ENCODE results near the gene KCTD8.

KCTD8 gene

GRCh38 chr4:44479731-44480130, 31.1 kb upstream of the KCTD8 start:
- no peak overlapping the region for H2BK120ac ChIP-seq (ENCODE audit: low read depth, low read length)

GRCh38 chr4:44462259-44462658, 13.7 kb upstream of the KCTD8 start:
- no peaks in the 10 kb centered on the region for H3K27me3 ChIP-seq (ENCODE audit: control insufficient read depth in 1 of 2, insufficient read depth in 1 of 2, low read length in 2 of 2)
- H4K8ac ChIP-seq (ENCODE audit: low read length): no peak overlapping the region
- H3K4me3 ChIP-seq (ENCODE audit: insufficient read depth in 1 of 2, low read depth in 1 of 2, low read length in 2 of 2): no peak overlapping the region
- H3K27ac ChIP-seq (ENCODE audit: low read length, poor library complexity, severe bottlenecking): no peak overlapping the region
- no peak overlapping the region for H3K9ac ChIP-seq (ENCODE audit: low read length)
- no peak overlapping the region for H2BK15ac ChIP-seq (ENCODE audit: low read depth, poor library complexity, severe bottlenecking)
- H3K4me1 ChIP-seq (ENCODE audit: control insufficient read depth, insufficient read depth, low read depth, low read length): no peaks in the 10 kb centered on the region
- H3K9me3 ChIP-seq (ENCODE audit: control insufficient read depth, low read length): peaks cover 11% of the 10 kb centered on the region
- no peak overlapping the region for H3K18ac ChIP-seq (ENCODE audit: low read depth in 1 of 2, low read length in 2 of 2)
- 38% methylated on average over 1 of the region's 1 CpG for WGBS
- no peak overlapping the region for H2AK5ac ChIP-seq (ENCODE audit: low read length, severe bottlenecking)
- H3K14ac ChIP-seq (ENCODE audit: low read length in 2 of 2): no peak overlapping the region
- H3K4me2 ChIP-seq (ENCODE audit: low read length, poor library complexity, severe bottlenecking): no peak overlapping the region
- H2BK5ac ChIP-seq (ENCODE audit: low read depth, low read length, poor library complexity, severe bottlenecking): no peak overlapping the region
- H3K23ac ChIP-seq (ENCODE audit: low read length in 2 of 2): no peak overlapping the region
- no peak for DNase-seq
- no peak overlapping the region for H2AFZ ChIP-seq (ENCODE audit: low read depth, low read length)
- H3K79me1 ChIP-seq (replicated peaks; ENCODE audit: low read length, poor library complexity, severe bottlenecking): no peaks in the 10 kb centered on the region
- no peak overlapping the region for H3K4ac ChIP-seq (ENCODE audit: low read depth in 1 of 2, low read length in 2 of 2)
- H2BK12ac ChIP-seq (ENCODE audit: low read length in 2 of 2): no peak overlapping the region
- no peak overlapping the region for H4K91ac ChIP-seq (ENCODE audit: low read length)
- no peak overlapping the region for H2BK120ac ChIP-seq (ENCODE audit: low read depth, low read length)
- H3K36me3 ChIP-seq (ENCODE audit: control insufficient read depth in 1 of 2, insufficient read depth in 2 of 2, low read depth in 1 of 2, low read length in 2 of 2): no peaks in the 10 kb centered on the region

More at GRCh38 chr4:44479731-44480130, 31.1 kb upstream of the KCTD8 start:
- no peak overlapping the region for H3K4me3 ChIP-seq (ENCODE audit: insufficient read depth in 1 of 2, low read depth in 1 of 2, low read length in 2 of 2)
- no peak overlapping the region for H3K18ac ChIP-seq (ENCODE audit: low read depth in 1 of 2, low read length in 2 of 2)
- no peak overlapping the region for H2BK15ac ChIP-seq (ENCODE audit: low read depth, poor library complexity, severe bottlenecking)
- H2AK5ac ChIP-seq (ENCODE audit: low read length, severe bottlenecking): no peak overlapping the region
- no peak overlapping the region for H3K9ac ChIP-seq (ENCODE audit: low read length)
- H3K4me1 ChIP-seq (ENCODE audit: control insufficient read depth, insufficient read depth, low read depth, low read length): no peaks in the 10 kb centered on the region
- H2BK5ac ChIP-seq (ENCODE audit: low read depth, low read length, poor library complexity, severe bottlenecking): no peak overlapping the region
- H2AFZ ChIP-seq (ENCODE audit: low read depth, low read length): no peak overlapping the region
- no peak overlapping the region for H4K91ac ChIP-seq (ENCODE audit: low read length)
- H3K4ac ChIP-seq (ENCODE audit: low read depth in 1 of 2, low read length in 2 of 2): no peak overlapping the region
- H3K4me2 ChIP-seq (ENCODE audit: low read length, poor library complexity, severe bottlenecking): no peak overlapping the region
- H3K14ac ChIP-seq (ENCODE audit: low read length in 2 of 2): no peak overlapping the region
- no peak for DNase-seq
- no peak overlapping the region for H4K8ac ChIP-seq (ENCODE audit: low read length)
- H3K79me1 ChIP-seq (replicated peaks; ENCODE audit: low read length, poor library complexity, severe bottlenecking): no peaks in the 10 kb centered on the region
- H3K27me3 ChIP-seq (ENCODE audit: control insufficient read depth in 1 of 2, insufficient read depth in 1 of 2, low read length in 2 of 2): no peaks in the 10 kb centered on the region
- H2BK12ac ChIP-seq (ENCODE audit: low read length in 2 of 2): no peak overlapping the region
- H3K23ac ChIP-seq (ENCODE audit: low read length in 2 of 2): no peak overlapping the region
- no peaks in the 10 kb centered on the region for H3K36me3 ChIP-seq (ENCODE audit: control insufficient read depth in 1 of 2, insufficient read depth in 2 of 2, low read depth in 1 of 2, low read length in 2 of 2)
- H3K9me3 ChIP-seq (ENCODE audit: control insufficient read depth, low read length): no peaks in the 10 kb centered on the region
- H3K27ac ChIP-seq (ENCODE audit: low read length, poor library complexity, severe bottlenecking): no peak overlapping the region

- Histone ChIP-seq H4K8ac (ENCODE audit: low read length) (no peak overlapping the region), H2AFZ (ENCODE audit: low read depth, low read length) (no peak overlapping the region), H2AK5ac (ENCODE audit: low read length, severe bottlenecking) (no peak overlapping the region), H3K27ac (ENCODE audit: low read length, poor library complexity, severe bottlenecking) (no peak overlapping the region), H3K23ac (ENCODE audit: low read length in 2 of 2) (peak overlapping the region in 1 of 2 experiments; percentile 79), H2BK5ac (ENCODE audit: low read depth, low read length, poor library complexity, severe bottlenecking) (no peak overlapping the region), H3K4me1 (ENCODE audit: control insufficient read depth, insufficient read depth, low read depth, low read length) (peaks cover 22% of the 10 kb centered on the region), H3K9me3 (ENCODE audit: control insufficient read depth, low read length) (no peaks in the 10 kb centered on the region), H3K18ac (ENCODE audit: low read depth in 1 of 2, low read length in 2 of 2) (no peak overlapping the region), H3K4ac (ENCODE audit: low read depth in 1 of 2, low read length in 2 of 2) (no peak overlapping the region), H4K91ac (ENCODE audit: low read length) (no peak overlapping the region), H3K27me3 (ENCODE audit: control insufficient read depth in 1 of 2, insufficient read depth in 1 of 2, low read length in 2 of 2) (peaks cover 22 to 61% of the 10 kb centered on the region in 2 experiments), H3K4me3 (ENCODE audit: insufficient read depth in 1 of 2, low read depth in 1 of 2, low read length in 2 of 2) (peak overlapping the region; percentile 46 to 77), H3K36me3 (ENCODE audit: control insufficient read depth in 1 of 2, insufficient read depth in 2 of 2, low read depth in 1 of 2, low read length in 2 of 2) (no peaks in the 10 kb centered on the region), H3K9ac (ENCODE audit: low read length) (no peak overlapping the region), H2BK12ac (ENCODE audit: low read length in 2 of 2) (no peak overlapping the region), H3K4me2 (ENCODE audit: low read length, poor library complexity, severe bottlenecking) (peak overlapping the region; percentile 87), H3K79me1 (replicated peaks; ENCODE audit: low read length, poor library complexity, severe bottlenecking) (no peaks in the 10 kb centered on the region), H2BK120ac (ENCODE audit: low read depth, low read length) (no peak overlapping the region), H3K14ac (ENCODE audit: low read length in 2 of 2) (no peak overlapping the region), H2BK15ac (ENCODE audit: low read depth, poor library complexity, severe bottlenecking) (no peak overlapping the region)
- peak; percentile 11 for DNase-seq
- under 1% methylated on average over 94 of the region's 110 CpGs for WGBS
These were observed 775 bp downstream of the KCTD8 start for GRCh38 chr4:44447563-44448504.

GRCh38 chr4:44446801-44447562, 1.6 kb downstream of the KCTD8 start:
- H2AFZ ChIP-seq (ENCODE audit: low read depth, low read length): no peak overlapping the region
- no peak overlapping the region for H2BK120ac ChIP-seq (ENCODE audit: low read depth, low read length)
- no peak overlapping the region for H2AK5ac ChIP-seq (ENCODE audit: low read length, severe bottlenecking)
- 1% methylated on average over 32 of the region's 32 CpGs for WGBS
- no peak overlapping the region for H3K14ac ChIP-seq (ENCODE audit: low read length in 2 of 2)
- H2BK12ac ChIP-seq (ENCODE audit: low read length in 2 of 2): no peak overlapping the region
- H2BK5ac ChIP-seq (ENCODE audit: low read depth, low read length, poor library complexity, severe bottlenecking): no peak overlapping the region
- no peaks in the 10 kb centered on the region for H3K9me3 ChIP-seq (ENCODE audit: control insufficient read depth, low read length)
- no peaks in the 10 kb centered on the region for H3K79me1 ChIP-seq (replicated peaks; ENCODE audit: low read length, poor library complexity, severe bottlenecking)
- H3K4me3 ChIP-seq (ENCODE audit: insufficient read depth in 1 of 2, low read depth in 1 of 2, low read length in 2 of 2): peak overlapping the region in 1 of 2 experiments; percentile 77
- H3K9ac ChIP-seq (ENCODE audit: low read length): no peak overlapping the region
- H3K27me3 ChIP-seq (ENCODE audit: control insufficient read depth in 1 of 2, insufficient read depth in 1 of 2, low read length in 2 of 2): peaks cover 22 to 57% of the 10 kb centered on the region in 2 experiments
- no peak overlapping the region for H4K91ac ChIP-seq (ENCODE audit: low read length)
- peaks cover 22% of the 10 kb centered on the region for H3K4me1 ChIP-seq (ENCODE audit: control insufficient read depth, insufficient read depth, low read depth, low read length)
- H4K8ac ChIP-seq (ENCODE audit: low read length): no peak overlapping the region
- H3K23ac ChIP-seq (ENCODE audit: low read length in 2 of 2): no peak overlapping the region
- H2BK15ac ChIP-seq (ENCODE audit: low read depth, poor library complexity, severe bottlenecking): no peak overlapping the region
- DNase-seq: no peak
- H3K4ac ChIP-seq (ENCODE audit: low read depth in 1 of 2, low read length in 2 of 2): no peak overlapping the region
- no peak overlapping the region for H3K27ac ChIP-seq (ENCODE audit: low read length, poor library complexity, severe bottlenecking)
- H3K36me3 ChIP-seq (ENCODE audit: control insufficient read depth in 1 of 2, insufficient read depth in 2 of 2, low read depth in 1 of 2, low read length in 2 of 2): no peaks in the 10 kb centered on the region
- H3K18ac ChIP-seq (ENCODE audit: low read depth in 1 of 2, low read length in 2 of 2): no peak overlapping the region
- peak overlapping the region; percentile 87 for H3K4me2 ChIP-seq (ENCODE audit: low read length, poor library complexity, severe bottlenecking)

All from mesenchymal stem cell (in vitro differentiated cells and primary cell).